H1 (cell line): ENCODE results near the gene RNF220. TPM values are rescaled to one million over a fixed set of nuclear protein-coding genes. Genes with fewer than 3 reads are reported as not detected.

Source experiments
- CHD7 ChIP-seq: fragments of 300-600 bp; sonication (generic); IDR thresholded peaks from 2 replicates; pipeline ENCODE4 v1.7.1; 2012; ENCODE audit warnings: low read length, moderate library complexity, mild to moderate bottlenecking, inconsistent platforms; ENCODE audit not compliant: insufficient replicate concordance
- EP300 ChIP-seq, 2 experiments: IDR thresholded peaks; 1 replicate in 1 of 2; 2 replicates in 1 of 2; pipeline ENCODE4 v1.6.1; 2011 to 2012; ENCODE audit warnings: low read depth in 2 of 2, low read length in 2 of 2, mild to moderate bottlenecking in 2 of 2, borderline replicate concordance in 1 of 2, inconsistent platforms in 1 of 2, moderate library complexity in 1 of 2
- MAFK ChIP-seq: IDR thresholded peaks from 2 replicates; pipeline ENCODE4 v1.6.1; 2012; ENCODE audit warnings: low read depth, mild to moderate bottlenecking, improper control_type of control experiment, low read length
- NRF1 ChIP-seq: IDR thresholded peaks from 2 replicates; pipeline ENCODE4 v1.6.1; 2011; ENCODE audit warnings: mild to moderate bottlenecking, low read depth, low read length, improper control_type of control experiment
- RNF2 ChIP-seq: fragments of 200-900, 300-1000 bp; sonication (generic); IDR thresholded peaks from 2 replicates; pipeline ENCODE4 v1.7.1; 2016; ENCODE audit warnings: borderline replicate concordance, low read depth, mild to moderate bottlenecking, antibody characterized with exemption, low read length; ENCODE audit not compliant: poor library complexity, severe bottlenecking; ENCODE audit errors: missing control alignments
- SIRT6 ChIP-seq: IDR thresholded peaks from one replicate; pipeline ENCODE4 v1.7.1; 2012; ENCODE audit warnings: low read length, inconsistent platforms
- SP1 ChIP-seq: IDR thresholded peaks from 2 replicates; pipeline ENCODE4 v1.6.1; 2011; ENCODE audit warnings: low read depth, low read length
- SP2 ChIP-seq: IDR thresholded peaks from 2 replicates; pipeline ENCODE4 v1.6.1; 2012; ENCODE audit warnings: mild to moderate bottlenecking, low read length, inconsistent platforms
- SP4 ChIP-seq: IDR thresholded peaks from 2 replicates; pipeline ENCODE4 v1.6.1; 2012; ENCODE audit warnings: low read length, inconsistent platforms
- TAF1 ChIP-seq: IDR thresholded peaks from 2 replicates; pipeline ENCODE4 v1.6.1; 2011; ENCODE audit warnings: mild to moderate bottlenecking, low read depth, low read length
- polyA plus RNA-seq, 7 experiments: library from polyadenylated mRNA; depleted of rRNA in 3 of 7; stranded (reverse) in 5 of 7; unstranded in 2 of 7; fragments of >200 nt in 5 of 7; fragments of 200-250 nt in 2 of 7; gene quantifications; 1 replicate in 5 of 7; 2 replicates in 1 of 7; 4 replicates in 1 of 7; pipeline versions ENCODE4 v1.2.1 to v1.2.3, GENCODE V29; 2011 to 2013; ENCODE audit warnings: missing spikeins in 2 of 7, mixed read lengths in 2 of 7
- total RNA-seq: library from RNA; stranded (reverse); fragmentation: NEBNext Ultra II Directional; extraction: Animal tissue kit (Norgen Biotek cat#: 25700); gene quantifications from 2 replicates; pipeline ENCODE4 v1.2.1, GENCODE V29; 2021

RNF220 gene
- total and polyA plus RNA-seq, 2 of the 8 experiments (the other 6 are each of a cell fraction or from before 2014, with no cell fraction given), result 123 to 160 TPM

GRCh38 chr1:44371206-44371605, 33.8 kb upstream of the RNF220 start (continued):
- no peak for TF ChIP-seq CHD7
- no peak for TF ChIP-seq MAFK
- TF ChIP-seq TAF1, result no peak
- TF ChIP-seq EP300 (IDR thresholded peaks at IDR 0.05; ENCODE audit: borderline replicate concordance in 1 of 2, low read depth in 2 of 2, low read length in 2 of 2), result no peak
- no peak for TF ChIP-seq SIRT6
- no peak for TF ChIP-seq SP1
- no peak for TF ChIP-seq RNF2
- TF ChIP-seq SP2, result no peak
- no peak for TF ChIP-seq NRF1
- no peak for TF ChIP-seq SP4
